BJ (cell line): Measurements from ENCODE around the gene UNC93A. TPM values are rescaled to one million over a fixed set of nuclear protein-coding genes. Genes with fewer than 3 reads are reported as not detected.
"Not testable (repeated sequence)": the region's sequence is repeated elsewhere in the genome, so short reads cannot be mapped to it uniquely, and the experiment has no call there.

Source experiments
- CTCF ChIA-PET: fragments of 350-600 bp; formaldehyde crosslinking; extraction: SDS; loops from one replicate; lab custom pipeline; 2021; ENCODE audit warnings: antibody characterized with exemption, inconsistent platforms; lab: Yijun Ruan, JAX
- POLR2A ChIA-PET: fragments of 300-600 bp; sonication (Branson Sonifier 250); formaldehyde crosslinking; extraction: SDS; loops from one replicate; lab custom pipeline; 2021; ENCODE audit warnings: antibody characterized with exemption; lab: Charles Lee
- DNase-seq: peaks from one replicate; pipeline ENCODE4 v3.0.0-alpha.2; 2011; ENCODE audit warnings: low read depth
- H3K27me3 ChIP-seq: 2 replicates; pipeline ENCODE4 v1.6.0; 2011; ENCODE audit warnings: low read length; ENCODE audit not compliant: control insufficient read depth, insufficient read depth
- H3K36me3 ChIP-seq: 2 replicates; pipeline ENCODE4 v1.5.1; 2011; ENCODE audit warnings: low read length; ENCODE audit not compliant: control insufficient read depth, insufficient read depth
- H3K4me3 ChIP-seq: 2 replicates; pipeline ENCODE4 v1.5.1; 2011; ENCODE audit warnings: low read depth, mild to moderate bottlenecking, control low read depth, low read length
- polyA plus RNA-seq: library from polyadenylated mRNA; depleted of rRNA; stranded (reverse); fragments of >200 nt; gene quantifications from 2 replicates; pipeline ENCODE4 v1.2.3, GENCODE V29; 2011
- TF ChIP-seq, protein P1 (sequence below): IDR thresholded peaks from 2 replicates; pipeline ENCODE4 v1.5.1; 2011; ENCODE audit warnings: low read depth, mild to moderate bottlenecking, control low read depth, inconsistent platforms, low read length, moderate library complexity; ENCODE audit not compliant: insufficient read depth

UNC93A gene
- polyA plus RNA-seq, 1 experiment: not detected

DNA sequence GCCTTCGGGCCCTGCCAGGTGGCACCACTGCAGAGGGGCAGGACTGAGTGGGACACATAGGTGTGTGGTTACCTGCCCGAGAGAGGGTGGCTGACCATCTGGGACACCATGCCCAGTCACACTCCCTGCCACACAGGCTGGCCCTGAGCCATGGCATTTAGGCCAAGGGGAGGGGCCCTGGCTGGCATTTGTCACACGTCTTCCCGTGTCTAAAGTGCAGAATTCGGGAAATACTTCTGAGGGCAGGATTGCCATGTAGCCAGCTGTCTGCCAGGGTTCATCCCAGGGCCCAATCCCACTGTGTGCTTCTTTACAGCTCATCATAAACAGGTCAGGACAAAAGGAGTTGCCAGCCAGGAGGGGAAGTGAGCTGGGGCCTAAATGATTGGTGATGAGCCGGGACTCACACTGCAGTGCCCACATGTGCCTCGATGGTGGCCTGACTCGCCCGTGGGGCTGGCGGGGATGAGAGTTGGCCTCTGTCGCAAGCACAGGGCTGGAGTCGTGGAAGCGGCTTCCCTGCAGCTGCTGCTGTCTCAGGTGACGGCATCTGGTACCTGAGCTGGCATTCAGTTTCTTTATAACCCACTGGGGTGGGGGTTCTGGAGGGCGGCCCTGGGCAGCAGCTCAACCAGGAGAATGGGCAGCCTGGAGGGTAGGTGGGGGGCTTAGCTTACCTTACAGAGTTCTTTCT lies 5.9 kb upstream of the UNC93A start:
- POLR2A ChIA-PET: no interaction called here
- Histone ChIP-seq H3K27me3 (no peaks in the 10 kb centered on the region), H3K36me3 (no peaks in the 10 kb centered on the region), H3K4me3 (no peak overlapping the region)
- TF ChIP-seq, protein P1, sequence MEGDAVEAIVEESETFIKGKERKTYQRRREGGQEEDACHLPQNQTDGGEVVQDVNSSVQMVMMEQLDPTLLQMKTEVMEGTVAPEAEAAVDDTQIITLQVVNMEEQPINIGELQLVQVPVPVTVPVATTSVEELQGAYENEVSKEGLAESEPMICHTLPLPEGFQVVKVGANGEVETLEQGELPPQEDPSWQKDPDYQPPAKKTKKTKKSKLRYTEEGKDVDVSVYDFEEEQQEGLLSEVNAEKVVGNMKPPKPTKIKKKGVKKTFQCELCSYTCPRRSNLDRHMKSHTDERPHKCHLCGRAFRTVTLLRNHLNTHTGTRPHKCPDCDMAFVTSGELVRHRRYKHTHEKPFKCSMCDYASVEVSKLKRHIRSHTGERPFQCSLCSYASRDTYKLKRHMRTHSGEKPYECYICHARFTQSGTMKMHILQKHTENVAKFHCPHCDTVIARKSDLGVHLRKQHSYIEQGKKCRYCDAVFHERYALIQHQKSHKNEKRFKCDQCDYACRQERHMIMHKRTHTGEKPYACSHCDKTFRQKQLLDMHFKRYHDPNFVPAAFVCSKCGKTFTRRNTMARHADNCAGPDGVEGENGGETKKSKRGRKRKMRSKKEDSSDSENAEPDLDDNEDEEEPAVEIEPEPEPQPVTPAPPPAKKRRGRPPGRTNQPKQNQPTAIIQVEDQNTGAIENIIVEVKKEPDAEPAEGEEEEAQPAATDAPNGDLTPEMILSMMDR: no peak
- no peak for DNase-seq
- CTCF ChIA-PET: no interaction called here

DNA sequence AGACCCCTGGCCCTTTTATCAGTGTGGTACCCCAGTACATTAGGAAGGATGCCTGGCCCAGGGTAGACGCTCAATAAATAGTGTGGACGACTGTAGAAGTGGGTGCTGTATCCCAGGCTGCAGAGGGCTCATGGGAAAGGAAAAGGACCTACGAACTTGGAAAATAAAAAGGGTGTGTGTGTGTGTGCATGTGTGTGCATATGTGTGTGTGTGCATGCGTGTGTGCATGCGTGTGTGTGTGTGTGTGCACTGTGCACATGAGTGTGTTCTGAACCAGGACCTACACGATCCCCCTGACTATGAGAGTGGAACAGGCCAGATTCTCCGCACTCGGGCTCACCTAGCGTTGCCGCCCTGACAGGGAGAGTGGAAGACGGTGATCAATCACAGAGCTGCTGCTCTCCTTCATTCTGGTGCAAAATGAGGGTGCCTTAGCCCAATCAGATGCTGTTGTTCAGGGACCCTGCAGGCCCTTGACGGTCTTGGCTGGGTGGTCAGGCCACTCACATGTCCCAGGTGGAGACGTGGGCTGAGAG lies 3.5 kb upstream of the UNC93A start:
- H3K27me3 ChIP-seq: no peaks in the 10 kb centered on the region
- POLR2A ChIA-PET: no interaction called here
- no peak overlapping the region for H3K4me3 ChIP-seq
- CTCF ChIA-PET: interaction anchor here (0.8 kb wide), 1 partner anchor 18 kb away, joined by 3 read pairs; no protein-coding TSS in a partner anchor
- TF ChIP-seq, protein P1: no peak
- H3K36me3 ChIP-seq: no peaks in the 10 kb centered on the region
- DNase-seq: no peak

DNA sequence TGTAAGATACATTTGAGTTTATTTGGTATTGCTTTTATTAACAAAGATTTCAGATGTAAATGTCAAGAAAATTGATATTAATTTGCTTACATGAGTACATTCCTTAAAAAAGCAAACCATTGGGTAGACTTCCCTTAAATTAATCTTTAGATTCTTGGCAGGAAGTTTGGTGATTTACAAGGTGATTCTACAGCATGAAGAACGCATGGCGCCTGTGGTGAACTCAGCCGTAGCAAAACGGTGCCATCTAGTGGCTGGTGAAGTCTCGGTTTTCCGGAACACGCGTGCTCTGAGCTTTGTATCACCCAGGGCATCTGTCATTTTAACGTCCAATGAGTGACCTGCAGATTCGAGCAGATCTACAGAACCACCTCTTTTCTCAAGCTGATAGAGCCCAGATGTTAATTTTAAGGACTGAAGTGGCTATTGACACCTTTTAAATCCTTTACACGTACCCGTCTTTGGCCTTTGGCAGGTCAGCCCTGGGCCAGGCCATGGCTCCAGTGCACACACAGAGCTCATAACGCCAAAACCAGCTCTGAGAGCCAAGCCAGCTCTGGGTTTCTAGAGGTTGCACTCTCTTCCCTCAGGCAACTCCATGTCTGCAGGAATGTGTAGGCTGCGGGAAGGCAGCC lies 2.4 kb upstream of the UNC93A start:
- H3K4me3 ChIP-seq, H3K27me3 ChIP-seq, H3K36me3 ChIP-seq, POLR2A ChIA-PET, DNase-seq: not testable (repeated sequence)
- CTCF ChIA-PET: interaction anchor here (0.8 kb wide), 1 partner anchor 19 kb away, joined by 3 read pairs; no protein-coding TSS in a partner anchor

DNA sequence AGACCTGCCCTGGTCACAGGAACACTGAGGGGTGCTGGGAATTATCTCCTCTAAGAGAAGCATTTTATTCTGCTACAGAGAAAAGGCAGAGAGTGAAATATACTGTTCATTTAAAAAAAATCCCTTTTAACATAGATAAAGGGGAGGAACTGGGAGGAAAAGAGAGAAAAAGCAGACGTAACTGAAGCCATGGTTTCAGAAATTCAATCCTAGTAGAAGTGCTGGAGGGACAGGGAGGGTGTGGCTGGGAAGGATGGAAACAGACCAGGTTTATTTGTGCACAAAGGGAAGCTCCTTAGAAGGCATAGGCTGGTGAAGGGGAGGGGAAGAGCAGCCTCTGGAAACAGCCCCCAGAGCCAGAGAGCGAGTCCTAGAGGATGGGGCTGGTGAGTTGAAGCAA lies 1.8 kb upstream of the UNC93A start:
- H3K4me3 ChIP-seq, DNase-seq, CTCF ChIA-PET, H3K27me3 ChIP-seq, H3K36me3 ChIP-seq, POLR2A ChIA-PET: not testable (repeated sequence)

DNA sequence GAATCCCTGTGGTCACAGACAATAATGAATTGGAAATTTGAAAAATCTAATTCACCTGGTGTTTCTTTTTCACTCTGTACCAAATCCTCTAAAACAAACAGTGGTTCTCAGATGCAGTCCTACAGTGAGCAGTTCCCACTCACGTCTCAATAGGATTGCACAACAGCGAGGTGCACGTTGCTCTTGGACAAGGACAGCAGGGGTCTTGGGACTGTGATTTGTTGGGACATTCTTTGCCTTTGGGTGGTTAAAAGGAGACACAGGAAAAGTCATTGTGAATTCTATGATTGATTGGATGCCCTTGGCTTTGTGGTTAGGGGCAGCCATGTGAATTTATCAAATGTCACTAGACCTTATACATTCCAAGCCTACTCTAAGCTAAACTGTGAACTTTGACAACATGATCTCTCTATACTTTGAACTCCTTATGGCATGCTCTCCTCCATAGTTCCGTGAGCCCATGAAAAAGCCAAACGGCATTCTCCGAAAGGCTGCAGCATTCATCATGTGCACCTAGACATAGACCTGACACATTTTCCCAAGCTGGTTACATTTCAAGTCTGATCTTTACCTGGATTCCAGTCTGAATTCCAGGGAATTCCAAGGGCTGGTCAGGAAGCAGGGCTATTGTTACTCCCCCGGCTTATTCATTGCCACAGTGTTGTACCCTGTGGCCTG lies 647 bp downstream of the UNC93A start:
- H3K27me3 ChIP-seq: no peaks in the 10 kb centered on the region
- POLR2A ChIA-PET: no interaction called here
- DNase-seq: no peak
- no peaks in the 10 kb centered on the region for H3K36me3 ChIP-seq
- TF ChIP-seq, protein P1: no peak
- H3K4me3 ChIP-seq: no peak overlapping the region
- CTCF ChIA-PET: no interaction called here
